Epithelial cell of esophagus (primary cell): ENCODE data around the gene GLI2.

Experiments
- DNase-seq: peaks from one replicate; pipeline ENCODE4 v3.0.0; 2010; ENCODE audit warnings: low read depth
- H3K4me3 ChIP-seq: 2 replicates; pipeline ENCODE4 v1.5.1; 2011; ENCODE audit warnings: mild to moderate bottlenecking, low read length, control low read depth
- CTCF ChIP-seq: IDR thresholded peaks from 2 replicates; pipeline ENCODE4 v1.5.1; 2011; ENCODE audit warnings: low read depth, mild to moderate bottlenecking, low read length, control low read depth, inconsistent platforms; ENCODE audit not compliant: insufficient read depth; ENCODE audit errors: missing control alignments

The GLI2 gene

DNA sequence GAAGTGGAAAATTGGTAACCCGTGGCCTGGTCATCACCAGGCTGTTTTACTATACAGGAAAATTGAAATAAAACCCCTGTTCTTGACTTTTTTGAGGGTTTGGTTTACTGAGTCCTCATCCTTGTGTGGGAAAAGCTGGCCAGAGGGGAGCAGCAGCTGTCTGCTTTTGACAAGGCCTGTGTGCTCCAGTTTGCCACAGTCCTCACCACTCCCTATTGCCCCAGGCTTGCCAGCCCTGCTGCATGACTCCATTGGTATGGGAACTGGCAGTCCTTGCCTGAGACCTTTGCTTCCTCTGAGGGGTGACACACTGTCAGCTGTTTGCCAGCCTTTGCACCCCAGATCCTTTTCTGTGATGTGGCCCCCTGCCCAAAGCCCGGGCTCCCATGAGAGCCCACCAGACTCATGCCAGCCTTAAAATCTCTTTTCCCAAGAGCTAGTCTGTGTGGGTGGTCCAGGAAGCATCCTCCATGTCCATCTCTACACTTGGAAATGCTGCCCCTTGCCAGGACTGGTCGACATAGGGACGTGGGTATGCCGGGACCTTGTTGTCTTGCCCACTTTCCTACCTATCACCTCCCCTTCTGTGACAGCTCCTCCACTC, 39.0 kb downstream of the GLI2 start:
- DNase-seq = peak; percentile 53
- H3K4me3 ChIP-seq = no peak overlapping the region
- TF ChIP-seq CTCF = no peak

- H3K4me3 ChIP-seq = no peak overlapping the region
- TF ChIP-seq CTCF = no peak
- DNase-seq = no peak
Measured at GRCh38 chr2:120775194-120775593, 39.5 kb downstream of the GLI2 start.

GRCh38 chr2:120775801-120776589, 40.3 kb downstream of the GLI2 start:
- DNase-seq = no peak
- no peak overlapping the region for H3K4me3 ChIP-seq
- TF ChIP-seq CTCF = no peak

- TF ChIP-seq CTCF = no peak
- no peak for DNase-seq
- H3K4me3 ChIP-seq = no peak overlapping the region
Measured at GRCh38 chr2:120776649-120777048, 41.0 kb downstream of the GLI2 start.

DNA sequence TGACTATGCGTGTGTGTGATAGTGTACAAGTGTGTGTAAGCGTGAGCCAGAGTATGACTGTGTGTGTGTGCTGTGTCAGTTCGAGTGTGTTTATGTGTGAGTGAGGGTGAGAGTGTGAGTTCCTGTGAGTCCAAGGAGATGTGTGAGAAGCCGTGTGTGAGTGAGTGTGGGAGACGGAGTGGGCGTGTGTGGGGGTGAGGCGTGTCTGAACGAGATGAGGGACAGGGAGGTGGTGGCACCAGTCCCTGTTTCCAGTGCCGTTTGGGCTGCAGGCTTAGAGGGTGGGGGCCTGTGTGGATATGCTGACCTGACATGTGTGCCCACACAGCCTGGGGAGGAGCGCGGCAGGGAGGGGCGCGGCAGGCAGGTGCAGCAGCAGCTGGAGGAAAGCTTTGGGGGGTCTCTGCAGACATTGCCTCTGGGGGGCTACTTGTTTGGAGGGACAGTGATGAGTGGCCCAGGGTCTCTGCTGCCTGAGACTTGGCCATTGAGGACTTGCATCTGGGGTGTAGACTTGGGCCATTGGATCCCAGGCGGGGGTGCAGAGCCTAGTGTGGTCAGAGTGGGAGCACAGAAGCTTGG, 41.6 kb downstream of the GLI2 start:
- TF ChIP-seq CTCF = no peak
- DNase-seq = no peak
- no peak overlapping the region for H3K4me3 ChIP-seq

DNA sequence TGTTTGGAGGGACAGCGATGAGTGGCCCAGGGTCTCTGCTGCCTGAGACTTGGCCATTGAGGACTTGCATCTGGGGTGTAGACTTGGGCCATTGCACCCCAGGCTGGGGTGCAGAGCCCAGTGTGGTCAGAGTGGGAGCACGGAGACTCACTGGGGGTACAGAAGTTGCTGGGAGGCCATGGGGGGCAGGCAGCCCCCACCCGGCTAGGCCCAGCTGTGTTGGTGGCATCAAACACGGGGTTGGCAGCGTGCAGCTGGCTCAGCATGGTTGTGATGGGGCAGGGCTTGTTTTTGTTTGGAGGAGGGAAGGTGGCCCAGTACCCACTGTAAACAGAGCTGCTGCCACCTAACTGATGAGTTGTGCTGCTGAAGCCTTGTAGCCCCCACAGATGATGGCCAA, 42.1 kb downstream of the GLI2 start:
- DNase-seq = no peak

More for the DNA sequence above, 42.1 kb downstream of the GLI2 start:
- H3K4me3 ChIP-seq = no peak overlapping the region
- TF ChIP-seq CTCF = no peak
